ENCODE data around the gene STX12. TPM values are rescaled to one million over a fixed set of nuclear protein-coding genes. Genes with fewer than 3 reads are reported as not detected.
A peak's percentile ranks its signal among the peaks of the same experiment; 100 is the strongest.
"Not testable (repeated sequence)": the region's sequence is repeated elsewhere in the genome, so short reads cannot be mapped to it uniquely, and the experiment has no call there.

Gene STX12
- total RNA-seq, 1 donor from 2014 or later, result 44.5 TPM

DNA sequence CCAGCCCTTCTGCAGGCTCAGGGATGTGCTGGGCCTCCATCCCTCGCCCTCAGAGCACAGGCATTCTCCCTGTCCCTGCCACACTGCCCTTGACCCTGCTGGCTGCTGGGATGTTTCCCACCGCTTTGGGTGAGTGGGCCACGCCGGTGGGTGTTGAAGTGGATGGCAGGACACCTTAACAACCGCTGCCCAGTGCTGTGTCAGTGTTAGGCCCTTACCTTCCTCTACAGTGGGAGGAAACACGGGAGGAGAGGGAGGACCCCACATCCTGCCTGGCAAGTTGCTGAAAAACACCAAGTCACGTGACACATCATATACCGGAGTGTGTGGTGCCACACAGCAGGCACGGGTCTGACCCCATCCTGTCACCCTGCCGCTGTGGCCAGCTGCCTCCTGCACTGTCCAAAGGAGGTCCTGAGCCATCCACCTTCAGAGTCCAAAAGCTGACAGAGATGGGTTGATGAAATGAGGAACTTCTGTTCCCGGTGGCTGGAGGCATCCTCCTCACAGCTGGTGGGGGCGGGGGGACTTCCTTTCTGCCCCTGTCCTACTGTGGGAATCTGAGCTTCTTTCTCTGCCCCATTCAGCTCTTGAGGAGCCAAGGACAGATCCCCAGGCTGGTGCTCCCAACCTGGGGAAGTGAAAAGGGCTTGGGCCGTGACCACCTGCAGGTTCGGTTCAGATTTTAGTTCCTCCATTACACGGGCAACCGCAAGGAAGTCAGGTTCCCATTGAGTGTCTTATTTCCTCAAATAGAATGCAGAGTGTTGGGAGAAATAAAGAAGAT, 96.1 kb downstream of the STX12 start:
- Mint-ChIP-seq H3K4me1 (ENCODE audit: unreplicated experiment) (peaks cover 11% of the 10 kb centered on the region), H3K27ac (ENCODE audit: unreplicated experiment) (no peak overlapping the region), H3K27me3 (ENCODE audit: unreplicated experiment) (no peaks in the 10 kb centered on the region), H3K9me3 (ENCODE audit: unreplicated experiment) (no peaks in the 10 kb centered on the region), H3K4me3 (ENCODE audit: unreplicated experiment) (no peak overlapping the region), H3K36me3 (ENCODE audit: unreplicated experiment) (no peaks in the 10 kb centered on the region)
- TF ChIP-seq, protein P1, sequence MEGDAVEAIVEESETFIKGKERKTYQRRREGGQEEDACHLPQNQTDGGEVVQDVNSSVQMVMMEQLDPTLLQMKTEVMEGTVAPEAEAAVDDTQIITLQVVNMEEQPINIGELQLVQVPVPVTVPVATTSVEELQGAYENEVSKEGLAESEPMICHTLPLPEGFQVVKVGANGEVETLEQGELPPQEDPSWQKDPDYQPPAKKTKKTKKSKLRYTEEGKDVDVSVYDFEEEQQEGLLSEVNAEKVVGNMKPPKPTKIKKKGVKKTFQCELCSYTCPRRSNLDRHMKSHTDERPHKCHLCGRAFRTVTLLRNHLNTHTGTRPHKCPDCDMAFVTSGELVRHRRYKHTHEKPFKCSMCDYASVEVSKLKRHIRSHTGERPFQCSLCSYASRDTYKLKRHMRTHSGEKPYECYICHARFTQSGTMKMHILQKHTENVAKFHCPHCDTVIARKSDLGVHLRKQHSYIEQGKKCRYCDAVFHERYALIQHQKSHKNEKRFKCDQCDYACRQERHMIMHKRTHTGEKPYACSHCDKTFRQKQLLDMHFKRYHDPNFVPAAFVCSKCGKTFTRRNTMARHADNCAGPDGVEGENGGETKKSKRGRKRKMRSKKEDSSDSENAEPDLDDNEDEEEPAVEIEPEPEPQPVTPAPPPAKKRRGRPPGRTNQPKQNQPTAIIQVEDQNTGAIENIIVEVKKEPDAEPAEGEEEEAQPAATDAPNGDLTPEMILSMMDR (IDR thresholded peaks at IDR 0.05), result no peak
- no peak for DNase-seq (ENCODE audit: extremely low spot score, unreplicated experiment)

DNA sequence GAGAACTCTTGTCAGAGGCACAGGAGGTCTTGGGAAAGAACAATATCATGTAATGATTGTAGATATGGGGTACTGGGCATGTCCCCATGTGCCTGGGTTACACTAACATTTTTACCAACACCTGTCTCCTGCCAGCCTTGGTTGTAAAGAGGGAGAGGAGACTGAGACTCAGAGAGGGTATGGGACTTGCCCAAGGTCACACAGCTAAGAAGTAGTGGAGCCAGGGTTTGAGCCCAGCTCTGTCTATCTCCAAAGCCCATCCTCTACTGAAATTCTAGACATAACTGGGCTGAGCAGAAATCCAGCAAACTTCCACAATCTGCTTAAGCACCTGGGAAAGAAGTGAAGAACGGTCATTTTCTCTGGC, 96.7 kb downstream of the STX12 start:
- no peak for DNase-seq (ENCODE audit: extremely low spot score, unreplicated experiment)
- TF ChIP-seq, protein P1 (IDR thresholded peaks at IDR 0.05), result no peak
- Mint-ChIP-seq H3K27me3 (ENCODE audit: unreplicated experiment) (no peaks in the 10 kb centered on the region), H3K27ac (ENCODE audit: unreplicated experiment) (no peak overlapping the region), H3K4me1 (ENCODE audit: unreplicated experiment) (peaks cover 10% of the 10 kb centered on the region), H3K9me3 (ENCODE audit: unreplicated experiment) (no peaks in the 10 kb centered on the region), H3K36me3 (ENCODE audit: unreplicated experiment) (no peaks in the 10 kb centered on the region), H3K4me3 (ENCODE audit: unreplicated experiment) (no peak overlapping the region)

DNA sequence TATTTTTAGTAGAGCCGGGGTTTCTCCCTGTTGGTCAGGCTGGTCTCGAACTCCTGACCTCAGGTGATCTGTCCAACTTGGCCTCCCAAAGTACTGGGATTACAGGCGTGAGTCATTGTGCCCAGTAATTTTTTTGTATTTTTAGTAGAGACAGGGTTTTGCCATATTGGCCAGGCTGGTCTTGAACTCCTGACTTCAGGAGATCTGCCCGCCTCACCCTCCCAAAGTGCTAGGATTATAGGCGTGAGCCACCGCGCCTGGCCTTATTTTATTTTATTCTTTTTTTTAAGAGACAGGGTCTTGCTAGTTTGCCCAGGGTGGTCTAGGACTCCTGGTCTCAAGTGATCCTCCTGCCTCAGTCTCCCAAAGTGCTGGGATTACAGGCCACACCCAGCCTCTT, 98.1 kb downstream of the STX12 start:
- not testable (repeated sequence) for H3K4me3 Mint-ChIP-seq (ENCODE audit: unreplicated experiment); DNase-seq (ENCODE audit: extremely low spot score, unreplicated experiment); H3K27me3 Mint-ChIP-seq (ENCODE audit: unreplicated experiment); H3K27ac Mint-ChIP-seq (ENCODE audit: unreplicated experiment); H3K36me3 Mint-ChIP-seq (ENCODE audit: unreplicated experiment); H3K9me3 Mint-ChIP-seq (ENCODE audit: unreplicated experiment)
- peaks cover 16% of the 10 kb centered on the region for H3K4me1 Mint-ChIP-seq (ENCODE audit: unreplicated experiment)

DNA sequence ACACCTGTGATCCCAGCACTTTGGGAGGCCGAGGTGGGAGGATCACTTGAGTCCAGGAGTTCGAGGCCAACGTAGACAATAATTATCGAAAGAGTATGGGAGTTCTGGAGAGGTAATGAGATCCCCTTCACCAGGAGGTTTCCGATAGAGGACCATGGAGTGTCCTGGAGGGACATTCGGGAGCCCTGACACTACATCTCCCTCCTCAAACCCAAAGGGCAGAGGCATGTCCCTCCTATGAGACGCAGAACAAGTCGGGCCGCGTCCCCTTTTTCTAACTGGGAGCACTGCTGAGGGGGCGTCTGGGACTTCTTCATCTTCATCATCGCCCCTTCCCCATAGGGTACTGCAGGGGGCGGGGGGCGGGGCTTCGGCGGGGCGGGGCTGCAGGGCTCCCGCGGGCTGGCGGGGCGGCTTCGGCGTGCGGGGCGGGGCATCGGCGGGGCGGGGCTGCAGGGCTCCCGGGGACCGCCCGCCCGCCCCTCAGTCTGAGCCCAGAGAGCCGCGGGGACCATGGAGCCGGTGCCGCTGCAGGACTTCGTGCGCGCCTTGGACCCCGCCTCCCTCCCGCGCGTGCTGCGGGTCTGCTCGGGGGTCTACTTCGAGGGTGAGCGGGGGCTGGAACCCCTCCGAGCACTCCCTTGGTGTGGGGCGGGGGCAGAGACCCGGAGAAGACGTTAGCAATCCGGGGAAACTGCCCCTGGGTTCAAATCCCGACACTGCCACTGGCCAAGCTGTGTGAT, 99.2 kb downstream of the STX12 start, which contains the start of gene THEMIS2:
TSS of gene THEMIS2 (plus strand) at position 486 of the 743 bp plus-strand sequence. CDS start at position 514, 28 bp downstream.
- no peaks in the 10 kb centered on the region for H3K27me3 Mint-ChIP-seq (ENCODE audit: unreplicated experiment)
- H3K4me3 Mint-ChIP-seq (ENCODE audit: unreplicated experiment), result peak within 1 kb of the TSS; percentile 78
- no peaks in the 10 kb centered on the region for H3K36me3 Mint-ChIP-seq (ENCODE audit: unreplicated experiment)
- peaks cover 16% of the 10 kb centered on the region for H3K4me1 Mint-ChIP-seq (ENCODE audit: unreplicated experiment)
- H3K27ac Mint-ChIP-seq (ENCODE audit: unreplicated experiment), result peak within 1 kb of the TSS; percentile 38
- no peaks in the 10 kb centered on the region for H3K9me3 Mint-ChIP-seq (ENCODE audit: unreplicated experiment)
- TF ChIP-seq, protein P1 (IDR thresholded peaks at IDR 0.05), result no peak
- no peak for DNase-seq (ENCODE audit: extremely low spot score, unreplicated experiment)

DNA sequence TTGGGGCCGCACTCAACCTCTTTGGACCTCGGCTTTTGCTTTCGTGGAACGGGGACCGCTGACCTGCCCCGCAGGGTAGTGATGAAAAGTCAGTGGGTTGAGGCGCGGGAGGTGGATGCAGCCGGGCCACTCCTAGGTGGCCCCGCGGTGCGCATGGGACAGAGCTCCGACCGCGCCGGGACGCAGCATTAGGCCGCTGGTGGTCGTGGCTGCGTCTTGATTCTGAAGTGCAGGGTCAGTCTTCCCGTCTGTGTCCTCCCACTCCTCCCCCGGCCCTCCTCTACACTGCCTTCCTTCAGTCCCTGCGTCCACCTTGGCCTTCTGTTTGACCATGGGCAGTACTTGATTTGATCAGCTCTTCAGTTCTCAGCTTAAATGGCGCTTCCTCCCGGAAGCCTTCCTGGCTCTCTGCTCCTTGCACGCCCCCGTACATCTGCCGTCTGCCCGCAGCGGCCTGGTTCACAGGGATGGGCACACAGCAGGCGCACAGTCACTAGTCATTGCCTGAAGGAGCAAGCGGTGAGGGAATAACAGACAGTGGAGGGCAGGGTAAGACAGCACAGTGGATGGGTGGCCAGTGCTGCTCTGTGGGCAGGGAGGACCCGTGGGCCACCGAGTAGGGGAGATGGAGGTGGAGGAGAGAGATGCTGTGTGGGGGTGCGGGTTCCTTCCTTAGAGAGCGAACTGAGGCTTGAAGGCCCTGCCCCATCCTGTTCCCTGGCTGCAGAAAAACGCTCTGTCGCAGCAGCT, 100.0 kb downstream of the STX12 start:
- H3K4me1 Mint-ChIP-seq (ENCODE audit: unreplicated experiment), result peaks cover 16% of the 10 kb centered on the region
- DNase-seq (ENCODE audit: extremely low spot score, unreplicated experiment), result no peak
- TF ChIP-seq, protein P1 (IDR thresholded peaks at IDR 0.05), result no peak
- peak overlapping the region; percentile 11 for H3K27ac Mint-ChIP-seq (ENCODE audit: unreplicated experiment)
- peak overlapping the region; percentile 78 for H3K4me3 Mint-ChIP-seq (ENCODE audit: unreplicated experiment)
- no peaks in the 10 kb centered on the region for H3K27me3 Mint-ChIP-seq (ENCODE audit: unreplicated experiment)
- no peaks in the 10 kb centered on the region for H3K36me3 Mint-ChIP-seq (ENCODE audit: unreplicated experiment)
- no peaks in the 10 kb centered on the region for H3K9me3 Mint-ChIP-seq (ENCODE audit: unreplicated experiment)

All from osteocyte (in vitro differentiated cells).